Brain pericyte (primary cell): Measurements from ENCODE around the gene NOXA1.
"Not testable (repeated sequence)": the region's sequence is repeated elsewhere in the genome, so short reads cannot be mapped to it uniquely, and the experiment has no call there.

Experiments used
- DNase-seq: peaks from one replicate; pipeline ENCODE4 v3.0.0-alpha.2; 2012; ENCODE audit warnings: low read depth, low spot score

The NOXA1 gene

DNA sequence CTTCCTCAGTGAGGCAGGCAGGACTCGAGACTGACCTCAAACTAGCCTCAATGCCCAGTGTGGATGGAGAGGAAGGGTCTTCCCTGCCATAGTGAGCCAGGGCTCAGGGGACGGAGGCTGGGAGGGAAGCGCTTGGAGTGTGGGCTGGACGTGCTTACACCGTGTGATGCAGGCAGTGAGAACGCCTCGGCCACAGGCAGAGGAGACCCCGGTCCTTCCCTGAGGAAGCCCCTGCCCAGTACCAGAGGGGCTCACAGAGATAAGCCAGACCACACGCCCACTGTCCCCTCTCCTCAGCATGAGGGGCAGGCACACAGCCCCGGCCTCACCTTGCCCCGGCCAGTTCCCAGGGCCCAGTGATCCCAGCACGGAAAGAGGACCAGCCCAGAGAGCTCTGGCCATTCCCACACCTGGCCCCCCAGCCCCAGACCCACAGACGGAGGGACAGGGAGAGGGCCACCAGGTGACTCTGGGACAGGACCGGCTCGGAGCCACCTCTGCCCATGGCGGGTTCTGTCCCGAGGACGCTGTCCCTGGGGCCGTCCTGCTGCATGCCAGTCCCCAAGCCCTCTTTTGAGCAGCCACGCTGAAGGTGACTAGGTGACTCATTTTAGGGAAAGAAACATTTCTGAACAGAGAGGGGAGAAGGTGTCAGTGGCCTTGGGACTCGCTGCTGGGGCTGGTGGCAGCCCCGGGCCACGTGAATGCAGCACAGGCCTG is 42.0 kb downstream of the NOXA1 start:
- DNase-seq, result no peak

DNA sequence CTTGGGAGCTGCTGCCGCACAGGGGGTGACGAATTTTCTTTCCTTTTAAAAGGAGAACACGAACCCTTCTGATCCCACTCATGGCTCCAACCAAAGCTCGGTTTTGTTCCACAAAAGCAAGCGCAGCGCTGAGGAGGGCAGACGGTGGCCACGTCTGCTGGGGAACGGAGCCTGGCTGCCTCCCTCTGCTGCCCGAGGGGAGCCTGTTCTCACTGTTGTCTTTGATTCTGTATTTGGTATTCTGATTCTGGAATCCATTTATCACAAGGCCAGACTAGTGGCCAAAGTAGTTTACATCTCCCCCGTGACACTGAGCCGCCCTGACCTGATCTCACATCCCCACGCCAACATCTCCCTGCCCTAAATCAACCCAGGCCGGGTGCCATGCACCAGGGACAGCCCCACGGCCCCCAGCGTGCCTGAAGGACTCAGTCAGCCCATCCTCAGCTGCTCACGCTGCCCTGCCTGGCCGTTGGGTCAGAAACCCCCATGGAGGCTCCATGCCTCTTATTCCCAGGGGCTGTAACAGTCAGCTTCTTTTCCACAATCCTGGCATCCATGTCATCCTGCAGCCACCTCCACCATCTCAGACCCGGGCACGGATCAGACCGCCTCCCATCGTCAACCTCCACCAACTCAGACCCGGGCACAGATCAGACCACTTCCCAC is 42.7 kb downstream of the NOXA1 start:
- no peak for DNase-seq

DNA sequence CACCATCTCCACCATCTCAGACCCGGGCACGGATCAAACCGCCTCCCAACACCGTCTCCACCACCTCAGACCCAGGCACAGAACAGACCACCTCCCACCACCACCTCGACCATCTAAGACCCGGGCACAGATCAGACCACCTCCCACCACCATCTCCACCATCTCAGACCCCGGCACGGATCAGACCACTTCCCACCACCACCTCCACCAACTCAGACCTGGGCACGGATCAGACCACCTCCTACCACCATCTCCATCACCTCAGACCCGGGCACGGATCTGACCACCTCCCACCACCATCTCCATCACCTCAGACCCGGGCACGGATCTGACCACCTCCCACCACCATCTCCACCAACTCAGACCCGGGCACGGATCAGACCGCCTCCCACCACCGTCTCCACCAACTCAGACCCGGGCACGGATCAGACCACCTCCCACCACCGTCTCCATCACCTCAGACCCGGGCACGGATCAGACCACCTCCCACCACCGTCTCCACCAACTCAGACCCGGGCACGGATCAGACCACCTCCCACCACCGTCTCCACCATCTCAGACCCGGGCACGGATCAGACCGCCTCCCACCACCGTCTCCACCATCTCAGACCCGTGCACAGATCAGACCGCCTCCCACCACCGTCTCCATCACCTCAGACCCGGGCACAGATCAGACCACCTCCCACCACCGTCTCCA is 43.3 kb downstream of the NOXA1 start:
- not testable (repeated sequence) for DNase-seq

DNA sequence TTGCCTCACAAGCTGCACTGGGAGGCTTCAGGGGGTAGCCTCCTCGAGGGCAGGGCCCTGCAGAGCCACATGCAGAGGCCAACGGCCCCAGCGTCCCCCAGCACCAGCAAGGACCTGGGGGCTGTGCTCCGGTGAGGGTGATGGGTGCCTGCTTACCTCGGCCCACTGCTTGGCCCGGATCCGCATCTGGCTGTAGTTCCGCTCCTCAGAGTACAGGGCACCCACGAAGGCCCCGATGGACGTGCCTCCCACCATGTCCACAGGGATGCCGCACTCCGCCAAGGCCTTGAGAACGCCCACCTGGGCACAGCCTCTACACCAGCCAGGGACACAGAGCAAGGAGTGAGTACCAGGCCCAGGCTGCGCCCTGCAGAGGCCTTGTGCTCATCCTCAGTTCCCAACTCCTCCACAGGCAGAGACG is 44.0 kb downstream of the NOXA1 start:
- DNase-seq, result no peak

DNA sequence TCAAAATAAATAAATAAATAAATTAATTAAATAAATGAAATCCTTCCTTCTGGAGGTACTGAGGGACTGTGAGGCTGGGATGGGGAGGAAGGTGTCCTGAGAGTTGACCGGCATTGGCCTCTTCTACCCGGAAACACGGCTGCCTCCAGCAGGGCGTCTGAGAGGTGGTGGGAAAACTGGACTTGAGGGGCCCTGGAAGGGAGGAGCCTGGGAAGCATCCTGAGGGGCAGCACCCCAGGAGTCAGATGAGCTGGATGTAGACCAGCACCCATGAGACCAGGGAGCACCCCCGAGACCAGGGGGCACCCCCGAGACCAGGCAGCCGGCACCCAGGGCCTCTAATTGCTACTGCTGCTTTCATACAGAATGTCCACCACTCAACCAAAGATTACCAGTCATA is 44.7 kb downstream of the NOXA1 start:
- no peak for DNase-seq

DNA sequence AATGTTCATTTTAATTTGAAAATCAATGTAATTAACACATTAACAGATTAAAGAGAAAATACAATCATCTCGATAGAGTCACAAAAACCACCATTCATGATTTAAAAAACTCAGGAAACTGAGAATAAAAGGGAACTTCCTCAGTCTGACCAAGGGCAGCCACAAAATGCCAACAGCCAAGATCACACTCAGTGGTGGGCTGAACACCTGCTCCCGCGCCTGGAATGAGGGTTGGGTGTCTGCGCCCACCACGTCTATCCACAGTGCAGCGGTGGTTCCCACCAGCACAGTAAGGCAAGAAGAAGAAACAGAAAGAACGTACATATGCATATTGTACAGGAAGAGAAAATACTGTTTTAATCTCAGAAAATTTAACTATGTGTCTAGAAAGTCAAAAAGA is 47.6 kb downstream of the NOXA1 start:
- no peak for DNase-seq

DNA sequence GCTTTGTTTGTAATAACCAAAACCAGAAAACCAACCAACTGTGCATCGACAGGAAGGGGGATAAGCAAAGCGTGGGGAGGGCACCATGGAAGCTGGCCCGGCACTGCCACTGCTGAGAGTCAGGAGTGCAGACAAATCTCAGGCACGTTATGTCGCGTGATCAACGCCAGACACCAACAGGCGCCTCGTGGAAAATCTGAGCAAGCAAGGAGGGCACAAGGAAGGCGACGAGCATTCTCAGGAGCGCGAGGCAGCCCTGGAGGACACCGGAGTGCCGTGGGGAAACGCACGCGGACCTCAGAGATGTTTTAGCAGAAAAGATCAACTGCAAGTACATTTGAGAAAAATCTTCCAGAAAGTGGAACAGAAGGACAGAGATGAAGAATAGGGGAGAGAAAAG is 51.1 kb downstream of the NOXA1 start:
- no peak for DNase-seq

DNA sequence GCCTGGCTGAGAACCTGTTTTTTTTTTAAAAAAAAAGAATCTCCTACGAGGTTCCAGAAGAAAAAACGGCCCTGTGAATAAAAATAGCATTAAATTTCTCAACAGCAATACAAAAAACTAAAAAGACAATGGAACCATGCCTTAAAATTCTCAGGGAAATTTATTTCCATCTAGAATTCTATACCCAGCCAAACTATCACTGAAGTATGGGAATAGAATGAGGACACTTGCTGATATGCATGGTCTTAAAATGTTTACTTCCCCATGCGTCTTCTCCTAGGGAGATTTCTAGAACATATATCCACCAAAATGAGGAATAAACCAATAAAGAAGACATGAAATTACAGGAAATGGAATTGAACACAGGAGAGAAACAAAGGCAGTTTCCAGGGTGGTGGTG is 52.5 kb downstream of the NOXA1 start:
- DNase-seq, result no peak

DNA sequence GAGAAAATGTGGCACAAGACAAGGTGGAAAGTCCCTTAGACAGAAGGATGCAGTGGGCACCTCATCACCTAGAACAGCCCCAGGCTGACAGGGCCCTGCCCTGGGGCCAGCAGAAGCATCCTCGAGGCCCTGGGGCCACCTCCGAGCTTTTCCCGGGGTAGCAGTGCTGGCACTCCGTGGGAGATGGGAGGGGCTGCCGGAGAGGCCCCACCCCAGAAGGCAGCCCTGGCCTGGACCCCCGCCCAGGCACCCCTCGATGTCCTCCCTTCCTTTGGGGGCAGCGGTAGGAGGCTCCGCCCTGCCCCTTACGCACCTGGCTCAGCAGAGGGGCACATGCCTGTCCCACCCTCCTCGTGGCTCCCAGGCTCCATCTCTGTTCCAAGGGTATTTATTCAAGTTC is 53.7 kb downstream of the NOXA1 start:
- no peak for DNase-seq

DNA sequence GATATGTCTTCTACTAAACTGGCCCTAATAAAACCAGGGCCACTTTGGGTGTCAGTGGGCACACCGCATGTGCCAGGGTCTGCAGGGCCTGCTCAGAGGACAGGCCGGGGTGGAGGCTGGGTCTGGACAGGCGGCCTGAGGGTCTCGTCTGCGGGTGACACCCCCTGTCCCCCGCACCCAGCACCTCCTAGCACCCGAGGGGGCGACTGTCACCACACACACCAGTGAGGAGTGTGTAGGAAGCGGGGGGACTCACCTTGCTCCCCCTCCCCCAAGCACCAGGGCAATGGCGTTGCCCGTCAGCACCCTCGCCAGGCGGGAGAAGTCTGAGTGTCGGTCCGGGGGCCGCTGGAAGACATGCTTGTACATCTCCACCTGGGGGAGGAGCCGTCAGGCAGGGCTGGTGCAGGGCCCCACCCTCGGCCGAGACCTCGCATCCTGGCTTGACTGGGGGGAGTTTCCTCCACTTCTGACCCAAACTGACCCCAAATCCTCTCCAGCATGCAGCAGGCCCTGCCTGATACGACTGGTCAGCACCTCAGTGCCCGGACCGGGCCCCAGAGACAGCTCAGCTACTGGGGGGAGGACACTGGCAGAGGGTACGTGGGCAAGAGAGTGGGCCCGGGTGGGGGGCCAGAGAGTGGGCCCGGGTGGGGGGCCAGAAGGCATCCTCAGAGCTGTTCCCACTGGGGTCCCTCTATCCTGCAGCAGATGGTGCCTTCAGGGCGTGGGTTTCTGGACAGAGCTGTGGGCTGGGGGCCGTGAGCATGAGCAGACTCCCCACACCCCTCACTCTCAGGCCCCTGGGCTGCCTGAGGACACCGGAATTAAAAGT is 54.8 kb downstream of the NOXA1 start:
- no peak for DNase-seq

DNA sequence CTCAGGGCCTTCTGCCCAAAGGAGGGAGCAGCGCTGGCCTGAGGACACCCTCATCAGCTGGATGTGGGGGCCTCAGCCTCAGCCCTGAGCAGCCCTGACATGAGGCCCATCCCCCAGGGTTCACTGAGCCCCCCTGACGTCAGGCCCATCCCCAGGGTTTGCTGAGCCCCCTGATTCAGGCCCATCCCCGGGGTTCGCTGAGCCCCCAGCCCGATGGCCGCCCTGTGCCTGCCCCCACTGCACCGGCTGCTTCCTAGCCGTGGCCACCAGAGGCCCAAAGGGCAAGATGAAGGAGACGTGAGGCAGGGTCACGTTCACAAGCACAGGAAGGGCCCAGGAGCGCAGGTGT is 55.4 kb downstream of the NOXA1 start:
- DNase-seq, result no peak

DNA sequence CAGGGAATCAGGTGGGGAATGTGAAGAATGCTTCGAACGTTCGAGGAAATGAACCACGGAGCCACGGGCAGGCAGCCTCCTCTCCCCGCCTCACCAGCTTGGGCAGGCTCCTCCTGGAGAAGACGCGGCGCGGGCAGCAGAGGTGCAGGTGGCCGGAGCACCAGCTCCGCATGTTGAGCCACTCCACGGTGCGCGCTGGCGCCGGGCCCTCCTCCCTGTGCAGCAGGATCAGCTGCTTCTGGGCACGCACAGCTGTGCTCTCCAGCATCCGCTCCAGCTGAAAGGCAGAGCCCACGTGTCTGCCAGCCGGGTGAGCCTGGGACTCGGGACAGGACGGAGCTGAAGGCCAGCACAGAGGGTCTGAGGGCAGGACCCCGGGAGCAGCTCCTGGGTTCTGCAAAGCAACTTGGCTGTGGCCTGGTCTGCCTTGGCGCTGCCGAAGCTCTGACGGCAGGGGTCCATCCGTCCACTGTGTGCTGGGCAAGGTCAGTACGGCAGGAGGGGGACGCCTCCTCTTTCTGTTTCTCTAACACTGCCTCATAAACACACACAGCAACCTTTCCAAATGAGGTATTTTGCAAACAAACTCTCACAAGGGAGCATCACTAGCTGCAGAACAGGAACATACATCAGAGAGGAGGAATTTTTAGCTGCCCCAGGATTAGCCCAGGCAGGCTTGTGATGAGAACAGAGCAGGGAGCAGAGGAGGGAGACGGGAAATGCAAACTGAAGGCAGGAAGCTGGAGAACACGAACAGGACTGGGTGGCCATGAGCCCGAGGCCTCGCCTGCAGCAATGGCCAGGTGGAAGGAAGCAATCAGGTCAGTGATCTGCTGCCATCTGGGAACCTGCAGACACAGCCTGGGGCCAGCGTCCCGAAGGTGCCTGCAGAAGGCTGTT is 56.0 kb downstream of the NOXA1 start:
- DNase-seq, result peak; percentile 88

DNA sequence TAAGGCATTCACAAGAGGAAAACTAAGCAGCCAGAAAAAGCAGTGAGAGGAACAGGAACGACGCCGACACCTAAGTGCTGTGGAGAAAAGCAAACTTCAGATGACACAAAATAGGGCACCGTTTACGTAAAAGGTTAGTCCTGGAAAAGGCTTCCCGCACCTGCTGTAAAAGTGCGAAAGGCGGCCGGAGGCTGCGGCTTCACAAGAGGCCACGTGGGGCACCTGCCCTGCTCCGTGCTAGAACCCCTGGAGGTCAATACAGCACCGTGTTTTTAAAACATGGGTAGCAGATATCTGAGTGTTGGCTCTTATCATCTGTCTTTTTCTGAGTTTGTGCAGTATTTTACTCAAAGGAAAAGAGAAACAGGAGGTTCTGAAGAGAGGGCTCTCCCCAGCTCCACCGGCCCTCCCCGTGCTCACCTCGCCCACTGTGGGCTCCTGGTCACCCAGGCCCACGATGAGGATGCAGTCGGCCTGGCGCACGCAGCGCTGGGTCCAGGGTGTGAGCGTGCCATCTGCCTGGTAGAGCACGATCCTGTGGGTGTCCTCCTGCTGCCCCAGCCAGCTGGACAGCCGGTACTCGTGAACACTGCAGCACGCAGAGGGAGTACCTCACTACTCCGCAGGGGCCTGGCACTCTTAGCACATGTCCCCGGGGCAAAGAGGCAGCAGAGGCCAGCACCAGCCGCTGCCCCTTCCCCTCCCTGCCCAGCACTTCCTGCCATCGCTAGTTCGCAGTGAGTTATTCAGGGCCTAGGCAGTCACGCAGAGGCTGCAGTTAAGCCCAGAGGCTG is 56.9 kb downstream of the NOXA1 start:
- DNase-seq, result no peak

DNA sequence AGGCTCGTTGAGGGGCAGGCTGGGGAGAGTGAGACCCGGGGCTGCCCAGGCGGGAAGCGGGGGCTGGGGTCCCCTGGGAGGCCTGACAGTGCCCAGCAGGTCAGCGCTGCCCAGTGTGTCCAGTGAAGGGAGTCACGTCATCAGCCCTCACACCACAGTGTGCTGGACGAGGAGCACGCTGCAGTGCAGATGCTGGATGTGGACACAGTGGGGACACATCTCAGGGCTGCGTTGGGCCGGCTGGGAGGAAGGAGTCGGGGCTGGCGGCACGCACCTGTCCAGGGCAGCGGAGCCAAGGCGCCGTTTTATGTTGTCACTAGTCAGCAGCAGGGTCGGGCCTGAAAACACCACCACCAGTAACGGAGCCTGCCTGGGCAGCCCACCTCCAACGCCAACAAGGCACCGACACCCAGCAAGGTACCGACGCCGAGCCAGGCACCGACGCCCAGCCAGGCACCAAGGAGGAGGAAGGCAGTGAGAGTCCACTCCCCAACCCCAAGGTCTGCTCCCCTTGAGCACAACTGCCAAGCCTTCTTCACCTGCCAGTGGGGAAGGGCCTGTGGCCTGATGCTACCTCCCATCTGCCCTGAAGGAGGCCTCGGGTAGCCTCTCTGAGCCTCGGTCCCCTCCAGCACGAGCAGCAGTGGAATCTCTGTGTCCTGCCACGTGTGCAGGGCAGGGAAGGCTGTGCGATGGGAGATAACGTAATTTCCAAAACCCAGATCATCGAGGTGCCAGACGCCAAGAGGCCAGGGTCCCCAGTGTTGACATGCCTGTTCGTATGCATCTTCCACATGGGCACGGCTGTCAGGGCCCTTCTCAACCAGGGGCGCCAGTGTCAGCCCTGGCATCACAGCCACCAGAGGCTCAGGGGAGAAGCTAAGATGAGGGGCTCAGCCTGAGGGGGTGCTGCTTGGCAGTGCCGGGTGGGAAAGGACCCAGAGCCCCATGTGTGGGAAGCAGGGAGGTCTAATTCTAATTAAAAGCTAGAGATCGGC is 57.8 kb downstream of the NOXA1 start:
- no peak for DNase-seq

DNA sequence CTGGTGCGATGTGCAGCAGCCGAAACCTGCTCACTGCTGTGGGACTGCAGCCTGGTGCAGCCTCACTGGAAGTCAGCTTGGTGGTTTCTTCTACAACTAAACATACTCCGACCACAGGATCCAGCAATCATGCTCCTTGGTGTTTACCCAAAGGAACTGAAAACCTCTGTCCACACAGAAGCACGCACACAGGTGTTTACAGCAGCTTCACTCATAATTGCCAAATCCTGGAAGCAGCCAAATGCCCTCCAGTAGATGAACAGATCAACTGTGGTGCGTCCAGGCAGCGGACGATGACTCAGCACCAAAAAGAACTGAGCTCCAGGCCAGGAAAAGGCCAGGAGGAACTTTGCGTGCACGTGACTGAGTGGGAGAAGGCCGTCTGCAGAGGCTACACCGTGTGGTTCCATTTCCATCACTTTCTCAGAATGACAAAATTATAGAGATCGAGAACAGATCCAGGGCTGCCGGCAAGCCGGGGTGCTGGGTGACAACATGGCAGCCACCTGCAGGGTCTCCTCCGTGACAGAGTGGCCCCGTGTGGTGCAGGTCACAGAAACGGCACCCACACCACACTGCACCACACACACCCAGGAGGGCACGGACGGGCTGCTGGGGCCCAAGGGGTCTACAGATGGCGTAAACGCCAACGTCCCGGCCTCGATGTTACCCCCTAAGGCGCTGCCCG is 59.0 kb downstream of the NOXA1 start:
- no peak for DNase-seq
